Measurements from ENCODE around the gene CD6. TPM values are rescaled to one million over a fixed set of nuclear protein-coding genes. Genes with fewer than 3 reads are reported as not detected.
A peak's percentile ranks its signal among the peaks of the same experiment; 100 is the strongest.

The CD6 gene
- total and polyA plus RNA-seq, 2 of the 8 experiments (the other 6 are each of a cell fraction or from before 2014, with no cell fraction given) = 0.03 TPM; not detected in 1

DNA sequence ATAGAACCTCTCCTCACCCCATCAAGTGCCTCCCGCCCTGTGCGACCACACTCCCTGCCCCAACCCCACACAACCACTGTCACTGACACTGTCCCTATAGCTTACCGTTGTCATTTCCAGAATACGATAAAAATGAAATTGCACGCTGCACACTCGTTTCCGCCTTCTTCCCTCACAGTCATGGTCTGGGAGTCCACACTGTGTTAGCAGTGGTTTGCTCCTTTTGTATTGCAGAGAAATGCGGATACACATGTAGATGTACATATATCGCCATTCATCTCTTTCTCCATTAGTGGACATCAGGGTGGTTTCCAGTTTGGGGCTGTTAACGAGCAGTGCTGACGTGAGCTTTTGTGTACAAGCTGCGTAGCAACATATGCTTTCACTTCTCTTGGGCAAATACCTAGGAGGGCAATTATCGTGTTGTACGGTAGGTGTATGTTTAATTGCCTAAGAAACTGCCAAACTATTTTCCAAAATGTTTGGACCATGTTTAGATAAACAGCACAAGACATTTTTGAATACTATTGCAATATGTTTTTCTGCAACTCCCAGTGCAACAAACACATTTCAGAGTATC, 71.6 kb downstream of the CD6 start:
- H3K27ac ChIP-seq (ENCODE audit: low read depth, low read length) = no peak overlapping the region
- H2BK15ac ChIP-seq (ENCODE audit: low read length) = no peak overlapping the region
- no peak overlapping the region for H3K56ac ChIP-seq (replicated peaks; ENCODE audit: insufficient read length, low read depth, low read length)
- no peak overlapping the region; the same call in 1 of the 2 replicates for H2BK12ac ChIP-seq (ENCODE audit: low read depth, low read length)
- no peak overlapping the region for H3K18ac ChIP-seq (ENCODE audit: extremely low read depth, low read length)
- no peak overlapping the region for H2BK120ac ChIP-seq (replicated peaks; ENCODE audit: low read depth, low read length)
- no peak for DNase-seq (ENCODE audit: low read depth in 1 of 2, low spot score in 2 of 2)
- H3K4ac ChIP-seq (replicated peaks; ENCODE audit: insufficient read length, low read depth, low read length) = no peak overlapping the region
- H3K79me2 ChIP-seq (ENCODE audit: control insufficient read depth in 1 of 2, insufficient read depth in 2 of 2, low read length in 2 of 2) = no peaks in the 10 kb centered on the region
- CTCF ChIA-PET (ENCODE audit: partially characterized antibody) = interaction anchor here (1.7 to 3.9 kb wide), 3 partner anchors 11 to 144 kb away, joined by 7 to 13 read pairs (median 10); no protein-coding TSS in a partner anchor
- no peak overlapping the region for H3K4me3 ChIP-seq (ENCODE audit: extremely low read depth in 1 of 4, insufficient read depth in 2 of 4, low read depth in 3 of 4, low read length in 4 of 4)
- H4K20me1 ChIP-seq (replicated peaks in 1 of 2; ENCODE audit: control insufficient read depth in 1 of 2, insufficient read depth in 2 of 2, low read length in 2 of 2) = no peaks in the 10 kb centered on the region
- H4K5ac ChIP-seq (ENCODE audit: insufficient read length, low read depth, low read length) = no peak overlapping the region
- H2BK5ac ChIP-seq (ENCODE audit: low read depth, low read length) = no peak overlapping the region
- H3K9me3 ChIP-seq (ENCODE audit: insufficient read depth in 2 of 2, low read depth in 1 of 2, low read length in 1 of 2) = no peaks in the 10 kb centered on the region
- no peak overlapping the region for H2AFZ ChIP-seq (ENCODE audit: low read length)
- 95% methylated on average over 14 of the region's 14 CpGs; no CpG with 5 or more reads in 1 of the 2 experiments for WGBS, 2 experiments (ENCODE audit: extremely low coverage in 1 of 2, insufficient coverage in 1 of 2, insufficient read length in 1 of 2, insufficient replicate concordance in 2 of 2, low coverage in 1 of 2, low lambda C conversion rate in 2 of 2, missing lambda C conversion rate in 1 of 2)
- POLR2A ChIA-PET (ENCODE audit: partially characterized antibody) = no interaction called here
- no peak for FAIRE-seq
- no peaks in the 10 kb centered on the region for H3K23me2 ChIP-seq (ENCODE audit: low read depth, low read length)
- H4K91ac ChIP-seq (replicated peaks; ENCODE audit: insufficient read length, low read length) = no peak overlapping the region
- H2AK5ac ChIP-seq (ENCODE audit: low read depth, low read length) = no peak overlapping the region
- no peak overlapping the region for H3K23ac ChIP-seq (ENCODE audit: insufficient read length)
- no peaks in the 10 kb centered on the region; a peak in 1 of 7 replicates for H3K27me3 ChIP-seq (replicated peaks in 1 of 4; ENCODE audit: control insufficient read depth in 3 of 4, extremely low read depth in 1 of 4, insufficient read depth in 3 of 4, low read length in 3 of 4)
- no peaks in the 10 kb centered on the region for H3K79me1 ChIP-seq (ENCODE audit: low read depth, low read length)
- no peak for TF ChIP-seq BCL11A (IDR thresholded peaks at IDR 0.05; ENCODE audit: low read depth in 2 of 2, low read length in 2 of 2)
- TF ChIP-seq, protein P1, sequence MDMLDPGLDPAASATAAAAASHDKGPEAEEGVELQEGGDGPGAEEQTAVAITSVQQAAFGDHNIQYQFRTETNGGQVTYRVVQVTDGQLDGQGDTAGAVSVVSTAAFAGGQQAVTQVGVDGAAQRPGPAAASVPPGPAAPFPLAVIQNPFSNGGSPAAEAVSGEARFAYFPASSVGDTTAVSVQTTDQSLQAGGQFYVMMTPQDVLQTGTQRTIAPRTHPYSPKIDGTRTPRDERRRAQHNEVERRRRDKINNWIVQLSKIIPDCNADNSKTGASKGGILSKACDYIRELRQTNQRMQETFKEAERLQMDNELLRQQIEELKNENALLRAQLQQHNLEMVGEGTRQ (IDR thresholded peaks at IDR 0.05; ENCODE audit: low read length) = no peak
- TF ChIP-seq TBP (IDR thresholded peaks at IDR 0.05; ENCODE audit: low read depth, low read length) = no peak
- no peak for TF ChIP-seq TEAD4 (IDR thresholded peaks at IDR 0.05; ENCODE audit: low read depth, low read length)
- TF ChIP-seq BRCA1 (IDR thresholded peaks at IDR 0.05; ENCODE audit: low read depth, low read length) = no peak
- no peak for TF ChIP-seq POLR2AphosphoS5 (IDR thresholded peaks at IDR 0.05; ENCODE audit: low read depth, low read length)
- TF ChIP-seq, protein P2, sequence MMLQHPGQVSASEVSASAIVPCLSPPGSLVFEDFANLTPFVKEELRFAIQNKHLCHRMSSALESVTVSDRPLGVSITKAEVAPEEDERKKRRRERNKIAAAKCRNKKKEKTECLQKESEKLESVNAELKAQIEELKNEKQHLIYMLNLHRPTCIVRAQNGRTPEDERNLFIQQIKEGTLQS (IDR thresholded peaks at IDR 0.05; ENCODE audit: insufficient read depth, low read depth, low read length) = no peak
- TF ChIP-seq TAF1 (IDR thresholded peaks at IDR 0.05; ENCODE audit: low read depth, low read length) = no peak
- no peak for TF ChIP-seq ZNF274 (IDR thresholded peaks at IDR 0.05; ENCODE audit: borderline replicate concordance, extremely low read depth, low read length)
- TF ChIP-seq KDM4A (IDR thresholded peaks at IDR 0.05; ENCODE audit: low read depth, low read length, severe bottlenecking) = no peak
- TF ChIP-seq, protein P3, sequence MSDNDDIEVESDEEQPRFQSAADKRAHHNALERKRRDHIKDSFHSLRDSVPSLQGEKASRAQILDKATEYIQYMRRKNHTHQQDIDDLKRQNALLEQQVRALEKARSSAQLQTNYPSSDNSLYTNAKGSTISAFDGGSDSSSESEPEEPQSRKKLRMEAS (IDR thresholded peaks at IDR 0.05) = no peak
- no peak for TF ChIP-seq CEBPB (IDR thresholded peaks at IDR 0.05; ENCODE audit: low read depth, low read length)
- H3K4me2 ChIP-seq (ENCODE audit: insufficient read depth in 1 of 2, low read depth in 2 of 2, low read length in 2 of 2) = no peak overlapping the region; a peak in 1 of 4 replicates
- peaks cover 2 to 10% (median 3%) of the 10 kb centered on the region in 4 experiments; a peak in 6 of 7 replicates for H3K4me1 ChIP-seq (replicated peaks in 1 of 4; ENCODE audit: control insufficient read depth in 3 of 4, insufficient read depth in 4 of 4, low read length in 3 of 4)
- no peak overlapping the region for H3K14ac ChIP-seq (ENCODE audit: insufficient read length)
- no peak overlapping the region for H2BK20ac ChIP-seq (ENCODE audit: low read length)
- peak overlapping the region; percentile 8; the same call in 1 of the 2 replicates for H4K8ac ChIP-seq (ENCODE audit: extremely low read depth, insufficient read depth, low read length)
- no peaks in the 10 kb centered on the region for H3K36me3 ChIP-seq (ENCODE audit: control insufficient read depth in 2 of 4, insufficient read depth in 4 of 4, low read length in 3 of 4)
- H3K9ac ChIP-seq (replicated peaks in 1 of 4; ENCODE audit: extremely low read depth in 1 of 4, low read depth in 3 of 4, low read length in 3 of 4) = no peak overlapping the region

All from H1 (cell line).